ENCODE measurements around the gene ALX4. TPM values are rescaled to one million over a fixed set of nuclear protein-coding genes. Genes with fewer than 3 reads are reported as not detected.

ALX4 gene
- total and polyA plus RNA-seq, 2 donors (not counting 3 experiments of a cell fraction or from before 2014, with no cell fraction given), result not detected

- H3K27me3 ChIP-seq (ENCODE audit: control insufficient read depth in 2 of 2, insufficient read depth in 2 of 2, low read length in 2 of 2), result peaks cover 59 to 62% of the 10 kb centered on the region in 2 experiments
- POLR2A ChIA-PET, result no interaction called here
These were observed 23.6 kb upstream of the ALX4 start for GRCh38 chr11:44333271-44334218.

More at GRCh38 chr11:44333271-44334218, 23.6 kb upstream of the ALX4 start:
- H3K9ac ChIP-seq (replicated peaks; ENCODE audit: extremely low read depth, insufficient read depth, low read length), result no peak overlapping the region
- no peaks in the 10 kb centered on the region for H3K36me3 ChIP-seq (ENCODE audit: control insufficient read depth in 2 of 2, extremely low read depth in 1 of 2, insufficient read depth in 2 of 2, low read length in 2 of 2)
- TF ChIP-seq GATA2 (IDR thresholded peaks at IDR 0.05; ENCODE audit: insufficient read depth, insufficient read length, low read depth, low read length), result no peak
- no peak for TF ChIP-seq FOS (IDR thresholded peaks at IDR 0.05; ENCODE audit: borderline replicate concordance, insufficient read depth, low read length)
- no peak for TF ChIP-seq POLR2AphosphoS5 (IDR thresholded peaks at IDR 0.05; ENCODE audit: insufficient read depth, low read depth, low read length)
- TF ChIP-seq, protein P1, sequence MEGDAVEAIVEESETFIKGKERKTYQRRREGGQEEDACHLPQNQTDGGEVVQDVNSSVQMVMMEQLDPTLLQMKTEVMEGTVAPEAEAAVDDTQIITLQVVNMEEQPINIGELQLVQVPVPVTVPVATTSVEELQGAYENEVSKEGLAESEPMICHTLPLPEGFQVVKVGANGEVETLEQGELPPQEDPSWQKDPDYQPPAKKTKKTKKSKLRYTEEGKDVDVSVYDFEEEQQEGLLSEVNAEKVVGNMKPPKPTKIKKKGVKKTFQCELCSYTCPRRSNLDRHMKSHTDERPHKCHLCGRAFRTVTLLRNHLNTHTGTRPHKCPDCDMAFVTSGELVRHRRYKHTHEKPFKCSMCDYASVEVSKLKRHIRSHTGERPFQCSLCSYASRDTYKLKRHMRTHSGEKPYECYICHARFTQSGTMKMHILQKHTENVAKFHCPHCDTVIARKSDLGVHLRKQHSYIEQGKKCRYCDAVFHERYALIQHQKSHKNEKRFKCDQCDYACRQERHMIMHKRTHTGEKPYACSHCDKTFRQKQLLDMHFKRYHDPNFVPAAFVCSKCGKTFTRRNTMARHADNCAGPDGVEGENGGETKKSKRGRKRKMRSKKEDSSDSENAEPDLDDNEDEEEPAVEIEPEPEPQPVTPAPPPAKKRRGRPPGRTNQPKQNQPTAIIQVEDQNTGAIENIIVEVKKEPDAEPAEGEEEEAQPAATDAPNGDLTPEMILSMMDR (IDR thresholded peaks at IDR 0.05; ENCODE audit: extremely low read depth in 1 of 2, insufficient read depth in 1 of 2, low read depth in 1 of 2, low read length in 2 of 2), result no peak
- TF ChIP-seq MYC (IDR thresholded peaks at IDR 0.05; ENCODE audit: low read depth, low read length), result no peak
- no peak for TF ChIP-seq EZH2 (IDR thresholded peaks at IDR 0.05; ENCODE audit: borderline replicate concordance, low read depth, low read length, severe bottlenecking)
- no peak for TF ChIP-seq POLR2A (IDR thresholded peaks at IDR 0.05; ENCODE audit: low read depth, low read length)
- no peak for TF ChIP-seq JUN (IDR thresholded peaks at IDR 0.05; ENCODE audit: borderline replicate concordance, insufficient read depth, insufficient read length, low read depth)
- TF ChIP-seq, protein P2, sequence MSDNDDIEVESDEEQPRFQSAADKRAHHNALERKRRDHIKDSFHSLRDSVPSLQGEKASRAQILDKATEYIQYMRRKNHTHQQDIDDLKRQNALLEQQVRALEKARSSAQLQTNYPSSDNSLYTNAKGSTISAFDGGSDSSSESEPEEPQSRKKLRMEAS (IDR thresholded peaks at IDR 0.05; ENCODE audit: insufficient read depth, insufficient read length), result no peak
- no peaks in the 10 kb centered on the region for H3K79me2 ChIP-seq (ENCODE audit: control insufficient read depth, insufficient read depth, low read length)
- BruUV-seq (replicated peaks), result no TSS peak
- H3K4me1 ChIP-seq (ENCODE audit: control insufficient read depth, extremely low read depth, insufficient read depth, low read length), result no peaks in the 10 kb centered on the region
- no peaks in the 10 kb centered on the region for H3K9me3 ChIP-seq (replicated peaks; ENCODE audit: control insufficient read depth, insufficient read depth, low read length)
- intact Hi-C loops (cut with micrococcal nuclease) (no loop called here), dilution Hi-C loops (cut with MboI; ENCODE audit: extremely low pct_ligation_motif_present, low sequenced_read_pairs) (no loop called here)
- no peak overlapping the region for H2AFZ ChIP-seq (ENCODE audit: low read depth, low read length)
- no peak overlapping the region for H3K4me3 ChIP-seq (replicated peaks in 1 of 3; ENCODE audit: insufficient read depth in 1 of 3, low read depth in 1 of 3, low read length in 3 of 3)
- CTCF ChIA-PET, result interaction anchor here (1.4 kb wide), 1 partner anchor 9 kb away, joined by 3 read pairs; no protein-coding TSS in a partner anchor
- DNase-seq (ENCODE audit: low read depth, low spot score), result no peak
- no peak for FAIRE-seq
- H4K20me1 ChIP-seq (replicated peaks; ENCODE audit: control insufficient read depth, extremely low read depth, insufficient read depth, low read length), result no peaks in the 10 kb centered on the region
- H3K4me2 ChIP-seq (ENCODE audit: insufficient read depth, low read length), result no peak overlapping the region
- no peak overlapping the region for H3K27ac ChIP-seq (ENCODE audit: insufficient read depth, low read depth, low read length)
- H3K9me1 ChIP-seq (replicated peaks; ENCODE audit: control insufficient read depth, extremely low read depth, insufficient read depth, low read length), result no peaks in the 10 kb centered on the region

All from endothelial cell of umbilical vein (primary cell).